ENCODE data around the gene CGREF1.

DNA sequence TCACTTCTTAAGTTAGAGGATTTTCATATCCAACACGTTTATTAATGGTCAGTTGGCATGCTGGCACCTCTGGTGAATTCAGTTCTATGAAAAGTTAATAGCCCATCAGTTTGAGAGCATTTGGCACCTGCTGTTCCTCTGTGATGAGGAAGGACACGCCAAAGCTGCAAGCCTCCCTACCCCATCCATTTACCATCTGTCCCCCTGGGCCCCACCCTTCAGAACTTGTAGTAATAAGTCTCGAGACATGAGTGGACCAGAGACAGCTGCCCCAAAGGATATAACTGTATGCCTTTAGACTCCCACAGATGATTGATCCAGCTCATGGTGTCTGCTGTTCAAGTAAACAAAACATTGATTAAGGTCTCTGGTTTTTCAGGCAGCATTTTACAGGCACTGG, 53.8 kb downstream of the CGREF1 start:
- TF ChIP-seq ZIC2 (tag by site-specific recombination; IDR thresholded peaks at IDR 0.05) (no peak), GLIS2 (tag by site-specific recombination; IDR thresholded peaks at IDR 0.05) (no peak), KLF16 (tag by site-specific recombination; IDR thresholded peaks at IDR 0.05) (no peak), ZBTB20 (tag by site-specific recombination; IDR thresholded peaks at IDR 0.05) (no peak), ZNF324 (tag by site-specific recombination; IDR thresholded peaks at IDR 0.05) (no peak), ZNF654 (tag by site-specific recombination; IDR thresholded peaks at IDR 0.05; ENCODE audit: low read depth) (no peak), TRIM28 (IDR thresholded peaks at IDR 0.05; ENCODE audit: borderline replicate concordance, low read length) (no peak)
- TF ChIP-seq, protein P1, sequence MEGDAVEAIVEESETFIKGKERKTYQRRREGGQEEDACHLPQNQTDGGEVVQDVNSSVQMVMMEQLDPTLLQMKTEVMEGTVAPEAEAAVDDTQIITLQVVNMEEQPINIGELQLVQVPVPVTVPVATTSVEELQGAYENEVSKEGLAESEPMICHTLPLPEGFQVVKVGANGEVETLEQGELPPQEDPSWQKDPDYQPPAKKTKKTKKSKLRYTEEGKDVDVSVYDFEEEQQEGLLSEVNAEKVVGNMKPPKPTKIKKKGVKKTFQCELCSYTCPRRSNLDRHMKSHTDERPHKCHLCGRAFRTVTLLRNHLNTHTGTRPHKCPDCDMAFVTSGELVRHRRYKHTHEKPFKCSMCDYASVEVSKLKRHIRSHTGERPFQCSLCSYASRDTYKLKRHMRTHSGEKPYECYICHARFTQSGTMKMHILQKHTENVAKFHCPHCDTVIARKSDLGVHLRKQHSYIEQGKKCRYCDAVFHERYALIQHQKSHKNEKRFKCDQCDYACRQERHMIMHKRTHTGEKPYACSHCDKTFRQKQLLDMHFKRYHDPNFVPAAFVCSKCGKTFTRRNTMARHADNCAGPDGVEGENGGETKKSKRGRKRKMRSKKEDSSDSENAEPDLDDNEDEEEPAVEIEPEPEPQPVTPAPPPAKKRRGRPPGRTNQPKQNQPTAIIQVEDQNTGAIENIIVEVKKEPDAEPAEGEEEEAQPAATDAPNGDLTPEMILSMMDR (tag by site-specific recombination; IDR thresholded peaks at IDR 0.05): no peak
- TF ChIP-seq, protein P2, sequence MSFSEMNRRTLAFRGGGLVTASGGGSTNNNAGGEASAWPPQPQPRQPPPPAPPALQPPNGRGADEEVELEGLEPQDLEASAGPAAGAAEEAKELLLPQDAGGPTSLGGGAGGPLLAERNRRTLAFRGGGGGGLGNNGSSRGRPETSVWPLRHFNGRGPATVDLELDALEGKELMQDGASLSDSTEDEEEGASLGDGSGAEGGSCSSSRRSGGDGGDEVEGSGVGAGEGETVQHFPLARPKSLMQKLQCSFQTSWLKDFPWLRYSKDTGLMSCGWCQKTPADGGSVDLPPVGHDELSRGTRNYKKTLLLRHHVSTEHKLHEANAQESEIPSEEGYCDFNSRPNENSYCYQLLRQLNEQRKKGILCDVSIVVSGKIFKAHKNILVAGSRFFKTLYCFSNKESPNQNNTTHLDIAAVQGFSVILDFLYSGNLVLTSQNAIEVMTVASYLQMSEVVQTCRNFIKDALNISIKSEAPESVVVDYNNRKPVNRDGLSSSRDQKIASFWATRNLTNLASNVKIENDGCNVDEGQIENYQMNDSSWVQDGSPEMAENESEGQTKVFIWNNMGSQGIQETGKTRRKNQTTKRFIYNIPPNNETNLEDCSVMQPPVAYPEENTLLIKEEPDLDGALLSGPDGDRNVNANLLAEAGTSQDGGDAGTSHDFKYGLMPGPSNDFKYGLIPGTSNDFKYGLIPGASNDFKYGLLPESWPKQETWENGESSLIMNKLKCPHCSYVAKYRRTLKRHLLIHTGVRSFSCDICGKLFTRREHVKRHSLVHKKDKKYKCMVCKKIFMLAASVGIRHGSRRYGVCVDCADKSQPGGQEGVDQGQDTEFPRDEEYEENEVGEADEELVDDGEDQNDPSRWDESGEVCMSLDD (tag by site-specific recombination; IDR thresholded peaks at IDR 0.05): no peak
- TF ChIP-seq, protein P3, sequence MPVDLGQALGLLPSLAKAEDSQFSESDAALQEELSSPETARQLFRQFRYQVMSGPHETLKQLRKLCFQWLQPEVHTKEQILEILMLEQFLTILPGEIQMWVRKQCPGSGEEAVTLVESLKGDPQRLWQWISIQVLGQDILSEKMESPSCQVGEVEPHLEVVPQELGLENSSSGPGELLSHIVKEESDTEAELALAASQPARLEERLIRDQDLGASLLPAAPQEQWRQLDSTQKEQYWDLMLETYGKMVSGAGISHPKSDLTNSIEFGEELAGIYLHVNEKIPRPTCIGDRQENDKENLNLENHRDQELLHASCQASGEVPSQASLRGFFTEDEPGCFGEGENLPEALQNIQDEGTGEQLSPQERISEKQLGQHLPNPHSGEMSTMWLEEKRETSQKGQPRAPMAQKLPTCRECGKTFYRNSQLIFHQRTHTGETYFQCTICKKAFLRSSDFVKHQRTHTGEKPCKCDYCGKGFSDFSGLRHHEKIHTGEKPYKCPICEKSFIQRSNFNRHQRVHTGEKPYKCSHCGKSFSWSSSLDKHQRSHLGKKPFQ (tag by site-specific recombination; IDR thresholded peaks at IDR 0.05): no peak
- TF ChIP-seq, protein P4, sequence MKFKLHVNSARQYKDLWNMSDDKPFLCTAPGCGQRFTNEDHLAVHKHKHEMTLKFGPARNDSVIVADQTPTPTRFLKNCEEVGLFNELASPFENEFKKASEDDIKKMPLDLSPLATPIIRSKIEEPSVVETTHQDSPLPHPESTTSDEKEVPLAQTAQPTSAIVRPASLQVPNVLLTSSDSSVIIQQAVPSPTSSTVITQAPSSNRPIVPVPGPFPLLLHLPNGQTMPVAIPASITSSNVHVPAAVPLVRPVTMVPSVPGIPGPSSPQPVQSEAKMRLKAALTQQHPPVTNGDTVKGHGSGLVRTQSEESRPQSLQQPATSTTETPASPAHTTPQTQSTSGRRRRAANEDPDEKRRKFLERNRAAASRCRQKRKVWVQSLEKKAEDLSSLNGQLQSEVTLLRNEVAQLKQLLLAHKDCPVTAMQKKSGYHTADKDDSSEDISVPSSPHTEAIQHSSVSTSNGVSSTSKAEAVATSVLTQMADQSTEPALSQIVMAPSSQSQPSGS (tag by site-specific recombination; IDR thresholded peaks at IDR 0.05; ENCODE audit: low read depth): no peak

Measured in HEK293 (cell line).